CD14-positive monocyte (primary cell): Measurements from ENCODE around the gene CYP46A1. TPM values are rescaled to one million over a fixed set of nuclear protein-coding genes. Genes with fewer than 3 reads are reported as not detected.

Experiments used
- DNase-seq, 3 donors: peaks; one replicate each; pipeline ENCODE4 v3.0.0-alpha.2; 2011 to 2022
- H2AFZ ChIP-seq: 2 replicates; pipeline ENCODE4 v1.6.0; 2012; ENCODE audit warnings: mild to moderate bottlenecking, low read depth, low read length, inconsistent platforms; ENCODE audit not compliant: insufficient read depth, poor library complexity, severe bottlenecking
- H3K27ac ChIP-seq, 2 donors: 1 replicate in 1 of 2; 2 replicates in 1 of 2; pipeline ENCODE4 v1.5.1; 2012 to 2013; ENCODE audit warnings: low read length in 2 of 2, control low read depth in 1 of 2, inconsistent platforms in 1 of 2, low read depth in 1 of 2, mild to moderate bottlenecking in 1 of 2
- H3K27me3 ChIP-seq, 2 donors: one replicate each; pipeline versions ENCODE4 v1.6.0 to v1.6.1; 2011 to 2013; ENCODE audit warnings: low read length in 2 of 2; ENCODE audit not compliant: control insufficient read depth in 2 of 2, insufficient read depth in 2 of 2
- H3K36me3 ChIP-seq, 2 donors: replicated peaks in 1 of 2; 1 replicate in 1 of 2; 2 replicates in 1 of 2; pipeline versions ENCODE4 v1.5.1 to v1.6.1; 2012 to 2013; ENCODE audit warnings: low read length in 2 of 2, control low read depth in 1 of 2, inconsistent platforms in 1 of 2, mild to moderate bottlenecking in 1 of 2; ENCODE audit not compliant: insufficient read depth in 2 of 2, control insufficient read depth in 1 of 2
- H3K4me1 ChIP-seq, 2 donors: 1 replicate in 1 of 2; 2 replicates in 1 of 2; pipeline versions ENCODE4 v1.5.1 to v1.6.1; 2012 to 2013; ENCODE audit warnings: low read length in 2 of 2, control low read depth in 1 of 2, inconsistent platforms in 1 of 2, mild to moderate bottlenecking in 1 of 2, moderate library complexity in 1 of 2; ENCODE audit not compliant: insufficient read depth in 2 of 2, control insufficient read depth in 1 of 2
- H3K4me2 ChIP-seq: replicated peaks from 2 replicates; pipeline ENCODE3; 2012; ENCODE audit warnings: low read length, moderate library complexity, mild to moderate bottlenecking; ENCODE audit not compliant: poor library complexity, severe bottlenecking; ENCODE audit errors: extremely low read depth
- H3K4me3 ChIP-seq, 3 experiments: fragments of 200-600 bp in 1 of 3; sonication (generic) in 1 of 3; replicated peaks in 1 of 3; 1 replicate in 2 of 3; 2 replicates in 1 of 3; pipeline ENCODE4 v1.5.1; 2011 to 2013; ENCODE audit warnings: low read length in 3 of 3, mild to moderate bottlenecking in 3 of 3, control low read depth in 2 of 3, low read depth in 2 of 3, inconsistent platforms in 1 of 3, moderate library complexity in 1 of 3
- H3K79me2 ChIP-seq: 2 replicates; pipeline ENCODE4 v1.6.0; 2012; ENCODE audit warnings: mild to moderate bottlenecking, control low read depth, inconsistent platforms, low read length, moderate library complexity; ENCODE audit not compliant: insufficient read depth
- H3K9ac ChIP-seq: 2 replicates; pipeline ENCODE4 v1.6.0; 2017; ENCODE audit warnings: low read length, mild to moderate bottlenecking; ENCODE audit not compliant: insufficient read depth, poor library complexity, severe bottlenecking
- H3K9me3 ChIP-seq, 2 donors: replicated peaks in 1 of 2; 1 replicate in 1 of 2; 2 replicates in 1 of 2; pipeline versions ENCODE4 v1.5.1 to v1.6.1; 2012 to 2013; ENCODE audit warnings: low read length in 2 of 2, control low read depth in 1 of 2; ENCODE audit not compliant: control insufficient read depth in 1 of 2, insufficient read depth in 1 of 2
- H4K20me1 ChIP-seq: 2 replicates; pipeline ENCODE4 v1.6.0; 2012; ENCODE audit warnings: mild to moderate bottlenecking, low read length, control low read depth, moderate library complexity; ENCODE audit not compliant: insufficient read depth
- H3K27ac Mint-ChIP-seq, 7 donors: one replicate each; pipeline ENCODE4 v1.8.0; 2020; ENCODE audit warnings: mild to moderate bottlenecking in 7 of 7, mixed read lengths in 7 of 7, moderate library complexity in 6 of 7, inconsistent platforms in 2 of 7
- H3K27me3 Mint-ChIP-seq, 3 donors: one replicate each; pipeline ENCODE4 v1.8.0; 2021 to 2022; ENCODE audit warnings: low read depth in 3 of 3, mild to moderate bottlenecking in 3 of 3, mixed read lengths in 3 of 3, moderate library complexity in 3 of 3, inconsistent platforms in 1 of 3
- H3K36me3 Mint-ChIP-seq, 2 donors: one replicate each; pipeline ENCODE4 v1.8.0; 2020; ENCODE audit warnings: mixed read lengths in 2 of 2, inconsistent platforms in 1 of 2, mild to moderate bottlenecking in 1 of 2
- H3K4me1 Mint-ChIP-seq: one replicate; pipeline ENCODE4 v1.8.0; 2020; ENCODE audit warnings: mild to moderate bottlenecking, mixed read lengths
- H3K4me3 Mint-ChIP-seq, 2 donors: one replicate each; pipeline ENCODE4 v1.8.0; 2020; ENCODE audit warnings: mild to moderate bottlenecking in 2 of 2, mixed read lengths in 2 of 2, moderate library complexity in 1 of 2
- H3K9me3 Mint-ChIP-seq, 7 donors: one replicate each; pipeline ENCODE4 v1.8.0; 2020 to 2022; ENCODE audit warnings: mixed read lengths in 7 of 7, mild to moderate bottlenecking in 6 of 7, moderate library complexity in 6 of 7, inconsistent platforms in 2 of 7
- WGBS: methylation state at CpG from one replicate; pipeline ENCODE4 v1.1.5; 2013; ENCODE audit warnings: missing lambda C conversion rate; ENCODE audit not compliant: insufficient coverage; 5-methylcytosine and 5-hydroxymethylcytosine counted together
- intact Hi-C, 2 donors: fragments of 100-400 bp; cut with micrococcal nuclease; formaldehyde crosslinking; loops; one replicate each; pipeline versions ENCODE4 v1.15.0 to v1.15.1; 2023
- polyA plus RNA-seq, 3 donors: library from polyadenylated mRNA; depleted of rRNA in 1 of 3; unstranded in 2 of 3; stranded (reverse) in 1 of 3; fragments of 300-500 nt in 2 of 3; fragments of >200 nt in 1 of 3; fragmentation: Illumina TruSeq in 2 of 3; gene quantifications; 1 replicate in 2 of 3; 2 replicates in 1 of 3; pipeline ENCODE4 v1.2.3, GENCODE V29; 2012 to 2021
- TF ChIP-seq, protein P1 (sequence below): fragments of 200-600 bp; IDR thresholded peaks from one replicate; pipeline ENCODE4 v1.8.0; 2022; ENCODE audit warnings: antibody characterized with exemption, mild to moderate bottlenecking

Gene CYP46A1
- polyA plus RNA-seq, 3 donors = not detected

DNA sequence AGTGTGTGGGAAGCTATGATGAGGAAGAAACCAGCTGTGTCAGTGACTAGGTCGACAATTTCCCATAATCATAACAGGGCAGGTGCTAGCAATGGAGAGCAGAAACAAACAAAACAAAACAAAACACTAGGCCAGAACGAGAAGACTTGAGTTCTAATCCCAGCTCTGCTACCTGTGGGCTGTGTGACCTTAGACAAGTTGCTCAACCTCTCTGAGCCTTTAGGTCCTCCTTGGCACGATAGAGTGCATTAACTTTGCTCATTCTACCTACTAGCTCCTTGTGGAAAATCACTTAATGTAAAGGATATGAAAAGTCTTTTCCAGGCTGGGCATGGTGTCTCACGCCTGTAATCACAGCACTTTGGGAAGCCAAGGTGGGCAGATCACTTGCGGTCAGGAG, 27.9 kb upstream of the CYP46A1 start:
- Mint-ChIP-seq H3K36me3 (no peaks in the 10 kb centered on the region), H3K4me1 (no peaks in the 10 kb centered on the region), H3K27ac (no peak overlapping the region), H3K27me3 (peaks cover 49 to 54% (median 52%) of the 10 kb centered on the region in 3 donors), H3K4me3 (no peak overlapping the region), H3K9me3 (peaks cover 0 to 3% (median 0%) of the 10 kb centered on the region in 7 donors)
- Histone ChIP-seq H2AFZ (no peak overlapping the region), H3K36me3 (no peaks in the 10 kb centered on the region), H3K9me3 (no peaks in the 10 kb centered on the region), H3K4me2 (no peak overlapping the region), H3K4me1 (no peaks in the 10 kb centered on the region), H3K27ac (no peak overlapping the region), H3K9ac (no peak overlapping the region), H3K27me3 (peaks cover 26 to 34% of the 10 kb centered on the region in 2 donors), H3K4me3 (no peak overlapping the region), H4K20me1 (no peaks in the 10 kb centered on the region), H3K79me2 (no peaks in the 10 kb centered on the region)
- no peak for DNase-seq
- TF ChIP-seq, protein P1, sequence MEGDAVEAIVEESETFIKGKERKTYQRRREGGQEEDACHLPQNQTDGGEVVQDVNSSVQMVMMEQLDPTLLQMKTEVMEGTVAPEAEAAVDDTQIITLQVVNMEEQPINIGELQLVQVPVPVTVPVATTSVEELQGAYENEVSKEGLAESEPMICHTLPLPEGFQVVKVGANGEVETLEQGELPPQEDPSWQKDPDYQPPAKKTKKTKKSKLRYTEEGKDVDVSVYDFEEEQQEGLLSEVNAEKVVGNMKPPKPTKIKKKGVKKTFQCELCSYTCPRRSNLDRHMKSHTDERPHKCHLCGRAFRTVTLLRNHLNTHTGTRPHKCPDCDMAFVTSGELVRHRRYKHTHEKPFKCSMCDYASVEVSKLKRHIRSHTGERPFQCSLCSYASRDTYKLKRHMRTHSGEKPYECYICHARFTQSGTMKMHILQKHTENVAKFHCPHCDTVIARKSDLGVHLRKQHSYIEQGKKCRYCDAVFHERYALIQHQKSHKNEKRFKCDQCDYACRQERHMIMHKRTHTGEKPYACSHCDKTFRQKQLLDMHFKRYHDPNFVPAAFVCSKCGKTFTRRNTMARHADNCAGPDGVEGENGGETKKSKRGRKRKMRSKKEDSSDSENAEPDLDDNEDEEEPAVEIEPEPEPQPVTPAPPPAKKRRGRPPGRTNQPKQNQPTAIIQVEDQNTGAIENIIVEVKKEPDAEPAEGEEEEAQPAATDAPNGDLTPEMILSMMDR = no peak
- WGBS = 84% methylated on average over 3 of the region's 5 CpGs
- intact Hi-C loops = no loop called here

DNA sequence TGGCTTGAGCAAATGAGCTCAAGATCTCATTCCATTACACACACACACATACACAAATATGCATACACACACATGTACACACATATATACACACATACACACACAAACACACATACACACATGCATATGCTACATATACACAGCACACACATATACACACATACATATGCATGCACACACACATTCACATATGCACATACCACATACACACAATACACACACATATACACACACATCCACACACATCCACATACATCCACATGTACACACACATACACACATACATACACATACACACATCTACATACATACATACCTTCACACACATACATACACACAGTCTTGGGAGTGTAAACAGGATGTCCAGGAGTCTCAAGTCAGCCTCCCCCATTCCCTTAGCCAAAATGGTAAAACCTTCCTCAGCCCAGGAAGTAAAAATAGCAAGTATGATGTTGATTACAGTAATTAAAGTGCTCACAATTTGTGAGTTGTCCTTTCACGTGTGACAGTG, 26.4 kb upstream of the CYP46A1 start:
- H3K27ac ChIP-seq = no peak overlapping the region
- Mint-ChIP-seq H3K4me3 (peak overlapping the region in 1 of 2 donors; percentile 5), H3K27ac (no peak overlapping the region), H3K4me1 (no peaks in the 10 kb centered on the region), H3K9me3 (peaks cover 0 to 3% (median 0%) of the 10 kb centered on the region in 7 donors), H3K27me3 (peaks cover 53 to 69% (median 58%) of the 10 kb centered on the region in 3 donors), H3K36me3 (no peaks in the 10 kb centered on the region)
- H3K9ac ChIP-seq = no peak overlapping the region
- no peaks in the 10 kb centered on the region for H4K20me1 ChIP-seq
- H3K4me1 ChIP-seq = no peaks in the 10 kb centered on the region
- no peak overlapping the region for H2AFZ ChIP-seq
- no peak for DNase-seq
- peaks cover 26 to 44% of the 10 kb centered on the region in 2 donors for H3K27me3 ChIP-seq
- no peaks in the 10 kb centered on the region for H3K36me3 ChIP-seq
- H3K4me3 ChIP-seq = no peak overlapping the region
- no peak overlapping the region for H3K4me2 ChIP-seq
- intact Hi-C loops = no loop called here
- no peaks in the 10 kb centered on the region for H3K9me3 ChIP-seq
- TF ChIP-seq, protein P1 = no peak
- no peaks in the 10 kb centered on the region for H3K79me2 ChIP-seq
- WGBS = 54% methylated on average over 1 of the region's 1 CpG
